Left lung (tissue), 10 donors: ENCODE data around the gene OGG1. TPM values are rescaled to one million over a fixed set of nuclear protein-coding genes. Genes with fewer than 3 reads are reported as not detected.

ENCODE experiments used
- ATAC-seq: fragments of 200-7000 bp; cut with Tn5 transposase; one replicate; pipeline ENCODE4 v1.9.1; 2020; ENCODE audit warnings: moderate library complexity
- DNase-seq, 4 donors: peaks; one replicate each; pipeline ENCODE4 v3.0.0-alpha.2; 2013 to 2020
- H3K27ac ChIP-seq, 2 donors: fragments of 200-600 bp; sonication (generic) in 1 of 2; one replicate each; pipeline versions ENCODE4 v1.5.0 to v1.8.0; 2020 to 2021
- H3K27me3 ChIP-seq, 2 donors: fragments of 200-600 bp; sonication (generic) in 1 of 2; one replicate each; pipeline versions ENCODE4 v1.5.0 to v1.8.0; 2020 to 2021
- H3K36me3 ChIP-seq, 2 donors: fragments of 200-600 bp; sonication (generic) in 1 of 2; one replicate each; pipeline versions ENCODE4 v1.5.0 to v1.8.0; 2020 to 2021
- H3K4me1 ChIP-seq, 2 donors: fragments of 200-600 bp; one replicate each; pipeline ENCODE4 v1.8.0; 2021
- H3K4me3 ChIP-seq, 2 donors: fragments of 200-600 bp; sonication (generic) in 1 of 2; one replicate each; pipeline versions ENCODE4 v1.5.0 to v1.8.0; 2020 to 2021; ENCODE audit warnings: mild to moderate bottlenecking in 1 of 2
- H3K9me3 ChIP-seq, 2 donors: fragments of 200-600 bp; sonication (generic) in 1 of 2; one replicate each; pipeline versions ENCODE4 v1.5.0 to v1.8.0; 2020 to 2021
- CTCF ChIP-seq, 2 donors: fragments of 200-600 bp; sonication (generic) in 1 of 2; IDR thresholded peaks; one replicate each; pipeline versions ENCODE4 v1.5.0 to v1.8.0; 2021; ENCODE audit warnings: antibody characterized with exemption in 2 of 2
- intact Hi-C, 2 donors: fragments of 100-400 bp; cut with DNase I; formaldehyde crosslinking; loops; one replicate each; pipeline versions ENCODE4 v1.11.2 to v1.14.2; 2022
- polyA plus RNA-seq, 6 donors: library from polyadenylated mRNA; unstranded; fragments of 120-200 nt; gene quantifications; one replicate each; pipeline ENCODE4 v1.2.1, GENCODE V29; 2013; ENCODE audit not compliant: insufficient read length in 6 of 6
- total RNA-seq, 2 donors: library from RNA; stranded (reverse); fragmentation: NEBNext Ultra II Directional; extraction: Animal tissue kit (Norgen Biotek cat#: 25700); gene quantifications; one replicate each; pipeline ENCODE4 v1.2.1, GENCODE V29; 2021
- donor health status: DM: no; HTN: yes; CAD: no.
- donor health status: DM: no; HTN: no; CAD: no.

The OGG1 gene
- total and polyA plus RNA-seq, 8 donors, result 19.9 to 73.1 (median 68.8) TPM

- H3K9me3 ChIP-seq, result no peaks in the 10 kb centered on the region
- H3K4me3 ChIP-seq, result no peak overlapping the region
- peaks cover 0 to 52% of the 10 kb centered on the region in 2 donors for H3K36me3 ChIP-seq
- no peak for ATAC-seq
- no peak overlapping the region for H3K27ac ChIP-seq
- H3K4me1 ChIP-seq, result peaks cover 10 to 15% of the 10 kb centered on the region in 2 donors
- peaks cover 11 to 29% of the 10 kb centered on the region in 2 donors for H3K27me3 ChIP-seq
- no peak for TF ChIP-seq CTCF (IDR thresholded peaks at IDR 0.05)
- intact Hi-C loops, result no loop called here
- DNase-seq, result no peak
These were observed 46.5 kb upstream of the OGG1 start for GRCh38 chr3:9703240-9703639.

- Histone ChIP-seq H3K4me3 (peak within 1 kb of the TSS in 1 of 2 donors; percentile 32), H3K27me3 (peaks cover 11 to 29% of the 10 kb centered on the region in 2 donors), H3K27ac (no peak within 1 kb of the TSS), H3K9me3 (no peaks in the 10 kb centered on the region), H3K36me3 (peaks cover 0 to 46% of the 10 kb centered on the region in 2 donors), H3K4me1 (peaks cover 10 to 15% of the 10 kb centered on the region in 2 donors)
- intact Hi-C loops, result no loop called here
- ATAC-seq (peak; percentile 39), DNase-seq (peak in 1 of 4 donors; percentile 81)
- no peak for TF ChIP-seq CTCF (IDR thresholded peaks at IDR 0.05)
These were observed 45.9 kb upstream of the OGG1 start, which contains the start of gene CPNE9 for GRCh38 chr3:9703736-9704346. Gene CPNE9 (plus strand): TSS chr3:9703833. CDS start chr3:9703997, 164 bp downstream.

DNA sequence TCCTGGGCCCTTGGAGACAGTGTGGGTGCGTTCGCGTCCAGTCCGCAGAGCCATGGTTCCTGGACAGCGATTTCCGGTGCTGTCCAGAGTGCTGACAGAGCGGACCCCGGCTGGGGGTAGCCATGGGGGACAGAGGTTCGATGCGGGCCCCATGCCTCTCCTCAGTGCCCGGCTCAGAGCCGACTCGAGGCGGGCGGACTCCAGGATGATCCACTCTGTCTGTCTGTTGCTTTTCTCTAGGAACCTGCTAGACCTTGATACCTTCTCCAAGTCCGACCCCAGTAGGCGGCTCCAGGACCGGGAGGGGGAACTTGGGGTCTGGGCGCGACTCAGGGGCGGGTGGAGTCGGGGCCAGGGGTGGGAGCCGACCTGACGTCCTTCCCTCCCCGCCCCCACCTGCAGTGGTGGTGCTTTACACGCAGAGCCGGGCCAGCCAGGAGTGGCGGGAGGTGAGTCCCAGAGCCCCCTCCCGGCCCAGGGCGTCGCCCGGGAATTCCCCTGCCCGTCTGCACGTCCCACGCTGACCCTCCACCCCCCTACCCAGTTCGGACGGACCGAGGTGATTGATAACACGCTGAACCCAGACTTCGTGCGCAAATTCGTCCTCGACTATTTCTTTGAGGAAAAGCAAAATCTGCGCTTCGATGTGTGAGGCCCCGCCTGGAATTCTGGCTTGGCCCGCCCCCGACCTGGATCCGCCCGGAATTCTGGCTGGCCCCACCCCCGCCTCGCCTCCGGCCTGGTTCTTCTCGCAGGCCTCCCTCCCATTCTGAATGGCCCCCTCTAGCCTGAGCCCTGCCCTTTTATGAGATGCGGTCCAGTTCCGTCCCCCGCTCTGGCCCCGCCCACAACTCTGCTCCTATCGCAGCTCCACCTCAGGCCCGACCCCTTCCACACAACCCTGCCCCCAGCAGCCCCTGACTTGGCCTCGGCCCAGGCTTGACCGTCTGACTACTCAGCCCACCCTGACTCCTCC lies 45.1 kb upstream of the OGG1 start:
- ATAC-seq (peak; percentile 84), DNase-seq (peak in 2 of 4 donors; percentile 31 to 46)
- H3K27me3 ChIP-seq, result peaks cover 11 to 29% of the 10 kb centered on the region in 2 donors
- H3K4me1 ChIP-seq, result peaks cover 10 to 15% of the 10 kb centered on the region in 2 donors
- no peaks in the 10 kb centered on the region for H3K9me3 ChIP-seq
- H3K4me3 ChIP-seq, result peak overlapping the region in 1 of 2 donors; percentile 32
- intact Hi-C loops, result no loop called here
- peaks cover 0 to 38% of the 10 kb centered on the region in 2 donors for H3K36me3 ChIP-seq
- no peak overlapping the region for H3K27ac ChIP-seq
- no peak for TF ChIP-seq CTCF (IDR thresholded peaks at IDR 0.05)

- no peaks in the 10 kb centered on the region for H3K36me3 ChIP-seq
- H3K27ac ChIP-seq, result no peak overlapping the region
- peaks cover 0 to 5% of the 10 kb centered on the region in 2 donors for H3K27me3 ChIP-seq
- H3K4me3 ChIP-seq, result no peak overlapping the region
- no peaks in the 10 kb centered on the region for H3K9me3 ChIP-seq
- H3K4me1 ChIP-seq, result peaks cover 0 to 4% of the 10 kb centered on the region in 2 donors
- no peak for ATAC-seq
- intact Hi-C loops, result no loop called here
- no peak for DNase-seq
- no peak for TF ChIP-seq CTCF (IDR thresholded peaks at IDR 0.05)
These were observed 39.5 kb upstream of the OGG1 start for GRCh38 chr3:9710174-9710739.
